Activated CD4-positive, alpha-beta T cell treated with anti-CD3 and anti-CD28 coated beads for 4 hours (primary cell): ENCODE data around the gene CHML.

Experiments
- DNase-seq, 2 donors: peaks; one replicate each; pipeline ENCODE4 v3.0.0-alpha.2; 2020

Gene CHML

DNA sequence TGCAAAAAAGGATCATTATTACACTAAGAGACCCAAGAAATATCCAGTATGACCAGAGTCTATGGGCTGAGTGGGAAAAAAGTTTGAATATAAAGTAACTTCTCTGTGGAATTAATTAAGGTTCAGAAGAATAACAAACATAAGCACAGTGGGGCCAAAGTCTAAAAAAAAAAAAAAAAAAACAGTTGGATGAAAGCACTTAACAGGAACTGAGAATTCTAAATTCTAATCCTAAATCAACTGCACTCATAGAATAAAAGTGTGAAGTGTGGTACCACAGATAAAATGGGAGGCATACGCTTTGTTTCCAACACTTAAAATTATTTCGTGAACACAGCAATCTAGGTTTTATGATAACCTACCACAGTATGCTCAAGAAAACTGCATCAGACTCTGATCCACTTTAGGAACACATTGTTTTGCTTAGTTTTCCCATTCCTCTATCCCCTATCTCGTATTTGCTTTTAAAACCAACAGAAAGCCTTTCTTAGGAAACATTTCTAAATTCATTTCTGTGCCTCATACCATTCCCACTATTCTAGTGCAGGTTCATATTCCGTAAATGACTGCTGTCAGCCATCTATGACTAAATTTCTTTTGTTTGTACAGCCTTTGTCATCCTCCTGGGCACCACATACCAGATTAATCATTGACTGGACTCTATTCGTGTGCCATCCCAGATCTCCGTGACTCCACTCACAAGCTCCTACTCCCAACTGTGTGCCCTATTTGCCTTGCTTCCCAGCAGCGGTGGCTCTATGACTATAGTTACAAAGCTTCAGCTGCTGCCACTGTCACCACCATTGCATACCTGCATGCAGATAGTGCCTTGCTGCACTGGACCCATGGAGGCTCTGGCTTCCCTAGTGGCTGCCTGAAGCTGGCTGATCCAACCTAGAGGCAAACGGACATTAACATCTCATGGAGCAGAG lies 24.9 kb downstream of the CHML start:
- no peak for DNase-seq

DNA sequence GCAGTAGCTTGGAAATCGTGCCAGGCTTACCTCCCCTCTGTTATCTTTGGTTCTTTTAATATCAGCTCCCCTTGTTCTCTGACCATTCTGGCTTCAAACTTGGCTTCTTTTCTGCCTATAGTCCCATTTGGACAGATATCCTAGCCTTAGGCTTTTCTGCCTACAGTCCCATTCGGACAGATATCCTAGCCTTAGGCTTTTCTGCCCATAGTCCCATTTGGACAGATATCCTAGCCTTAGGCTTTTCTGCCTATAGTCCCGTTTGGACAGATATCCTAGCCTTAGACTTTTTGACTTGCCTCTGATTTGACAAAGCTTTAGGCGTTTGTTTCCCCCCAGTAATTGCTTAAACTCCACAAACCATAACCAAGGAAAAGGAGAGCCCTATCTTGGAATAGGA lies 25.6 kb downstream of the CHML start:
- DNase-seq = no peak

DNA sequence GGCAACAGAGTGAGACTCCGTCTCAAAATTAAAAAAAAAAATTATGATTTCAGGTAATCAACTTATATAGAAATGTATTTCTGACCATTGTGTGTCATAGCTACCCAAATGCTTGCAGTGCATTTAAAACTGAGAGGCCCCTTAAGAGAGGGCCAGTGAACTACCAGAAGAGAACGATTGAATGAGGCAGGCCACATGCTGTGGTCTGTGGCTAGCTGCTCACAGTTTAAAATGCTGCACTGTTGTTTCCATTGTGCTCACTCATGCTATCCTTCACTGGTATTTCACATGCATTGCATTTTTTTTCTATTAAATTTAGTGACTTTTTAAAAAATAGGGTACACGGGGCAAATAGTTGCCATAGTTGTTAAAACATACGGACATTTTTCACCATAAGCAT lies 26.0 kb downstream of the CHML start:
- DNase-seq = no peak

GRCh38 chr1:241612533-241613477 lies 27.4 kb downstream of the CHML start:
- DNase-seq = no peak

DNA sequence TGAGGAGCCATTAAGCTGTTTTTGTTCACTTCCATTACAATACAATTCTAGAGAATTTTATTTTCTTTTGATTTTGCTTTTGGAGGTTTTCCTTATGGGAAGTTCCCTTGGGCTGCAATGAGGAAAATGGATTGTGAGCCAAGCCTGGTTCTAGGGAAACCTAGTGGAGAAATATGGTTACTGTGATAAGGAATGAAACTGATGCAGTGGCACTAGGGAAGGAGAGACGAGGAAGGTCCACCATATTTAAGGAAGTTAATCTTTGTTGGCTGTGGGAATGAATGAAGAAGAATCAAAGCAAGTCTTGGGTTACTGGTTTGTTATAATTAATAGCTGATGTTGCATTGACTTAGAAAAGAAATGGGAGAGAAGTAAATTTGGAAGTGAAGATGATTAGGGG lies 28.4 kb downstream of the CHML start:
- no peak for DNase-seq

- DNase-seq = peak; percentile 4 to 11
These were observed 29.1 kb downstream of the CHML start for GRCh38 chr1:241611063-241611462.

- DNase-seq = no peak
These were observed 29.9 kb downstream of the CHML start for GRCh38 chr1:241610056-241610815.

GRCh38 chr1:241608379-241609033 lies 31.7 kb downstream of the CHML start:
- no peak for DNase-seq

GRCh38 chr1:241607497-241607896 lies 32.7 kb downstream of the CHML start:
- no peak for DNase-seq

DNA sequence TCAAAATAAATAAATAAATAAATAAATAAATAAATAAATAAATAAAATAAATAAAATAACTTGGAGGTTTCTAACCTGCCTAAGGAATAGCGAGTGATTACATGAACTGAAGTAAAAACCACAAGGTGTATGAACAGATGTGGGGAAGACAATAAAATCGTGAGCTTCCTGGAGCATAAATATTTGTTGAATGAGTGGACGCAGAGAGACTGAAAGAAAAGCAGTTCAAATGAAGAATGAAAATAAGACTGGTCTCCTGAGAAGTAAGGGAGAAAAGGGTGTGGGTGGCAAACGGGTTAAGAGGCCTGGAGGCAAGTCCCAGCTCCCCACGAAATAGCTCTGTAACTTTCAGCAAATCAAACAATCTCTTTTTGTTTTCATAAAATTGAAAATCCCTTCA lies 33.6 kb downstream of the CHML start:
- no peak for DNase-seq

- DNase-seq = no peak
These were observed 34.9 kb downstream of the CHML start for GRCh38 chr1:241605146-241605805.

DNA sequence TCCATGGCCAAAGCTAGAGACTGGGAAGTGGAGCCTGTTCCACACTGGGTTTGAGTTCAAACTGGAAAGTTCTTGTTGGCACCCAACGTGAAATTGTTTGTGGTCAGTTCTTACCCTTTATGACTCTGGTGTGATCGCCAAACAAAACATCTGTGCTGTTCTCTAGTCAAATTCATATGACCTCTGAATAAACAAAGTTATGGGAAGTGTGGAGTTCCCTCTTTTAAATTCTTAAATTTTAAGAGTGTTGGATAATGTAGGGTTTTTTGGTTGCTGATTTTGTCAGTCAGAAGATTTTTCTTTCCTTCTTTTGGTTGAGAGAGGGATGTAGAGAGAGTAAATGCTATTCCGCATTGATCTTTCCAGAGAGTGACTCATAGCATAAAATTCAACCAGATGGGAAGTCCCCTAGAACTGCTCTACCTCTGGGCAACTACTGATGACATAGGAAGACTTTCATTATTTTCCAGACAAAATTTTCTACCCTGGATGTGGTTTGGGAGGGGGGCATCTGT lies 36.4 kb downstream of the CHML start:
- no peak for DNase-seq

- no peak for DNase-seq
These were observed 39.7 kb downstream of the CHML start for GRCh38 chr1:241600496-241600901.

DNA sequence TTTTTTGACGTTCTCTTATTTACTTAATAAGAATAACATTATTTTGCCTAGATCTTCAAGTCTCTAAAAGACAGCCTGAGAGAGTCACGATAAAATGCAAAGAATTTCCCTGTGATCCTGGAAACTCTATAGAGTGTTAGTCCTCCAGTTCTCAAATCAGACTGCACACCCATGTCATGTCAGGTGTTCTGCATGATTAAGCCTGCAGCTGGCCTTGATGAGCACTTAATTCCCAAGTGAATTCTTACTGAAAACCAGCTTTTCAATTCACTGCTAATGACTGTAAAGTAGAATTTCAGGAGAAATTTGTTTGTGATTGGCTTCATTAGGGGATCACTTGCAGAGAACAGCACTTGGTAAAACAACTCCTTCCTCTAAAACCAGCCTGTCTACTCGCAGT lies 41.9 kb downstream of the CHML start:
- DNase-seq = no peak

- no peak for DNase-seq
These were observed 43.5 kb downstream of the CHML start for GRCh38 chr1:241596633-241597032.

GRCh38 chr1:241593186-241593585 lies 47.0 kb downstream of the CHML start:
- no peak for DNase-seq

GRCh38 chr1:241592273-241592958 lies 47.8 kb downstream of the CHML start:
- DNase-seq = no peak

GRCh38 chr1:241591736-241592135 lies 48.4 kb downstream of the CHML start:
- no peak for DNase-seq

DNA sequence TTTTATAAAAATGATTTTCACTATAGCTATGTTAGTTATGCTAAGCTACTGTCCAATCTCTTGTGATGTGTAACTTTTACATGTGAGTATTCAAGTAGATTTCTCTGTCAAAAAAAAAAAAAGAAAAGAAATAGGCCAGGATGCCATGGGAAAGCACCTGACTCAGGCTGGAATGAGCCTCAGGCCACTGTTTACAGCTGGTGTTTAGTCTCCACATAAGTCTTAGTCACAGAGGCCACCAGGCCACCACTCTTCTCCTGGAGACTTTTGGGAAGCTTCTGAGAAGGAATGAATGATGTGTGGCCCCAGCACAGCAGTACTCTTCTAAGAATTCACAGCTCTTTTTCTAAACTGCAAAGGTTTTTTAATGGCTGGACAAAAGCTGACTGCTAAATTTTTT lies 48.9 kb downstream of the CHML start:
- no peak for DNase-seq

DNA sequence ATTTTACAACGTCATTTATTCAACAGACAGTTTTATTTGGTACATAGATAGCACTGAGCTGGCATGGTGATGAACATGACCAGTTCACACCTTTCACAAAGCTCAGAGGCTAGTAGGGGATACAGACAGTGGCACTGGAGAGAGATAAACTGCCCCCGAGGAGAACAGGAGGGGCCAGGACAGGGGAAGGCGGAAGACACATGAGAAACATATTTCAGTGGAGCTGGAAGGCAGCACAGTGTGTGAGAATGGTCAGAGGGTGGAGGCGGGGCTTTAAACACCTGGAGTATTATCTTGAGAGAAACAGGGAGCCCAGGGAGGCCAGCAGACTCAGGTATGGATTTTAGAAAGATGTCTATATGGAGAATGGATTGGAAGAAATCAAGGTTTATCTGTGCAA lies 49.5 kb downstream of the CHML start:
- DNase-seq = no peak
